HEK293T (cell line): ENCODE data around the gene PAF1.

Source experiments
- CTCF ChIA-PET: fragments of 350-600 bp; formaldehyde crosslinking; extraction: SDS; loops from one replicate; lab custom pipeline; 2021; ENCODE audit warnings: antibody characterized with exemption, inconsistent platforms; lab: Yijun Ruan, JAX
- POLR2A ChIA-PET: fragments of 350-600 bp; formaldehyde crosslinking; extraction: SDS; loops from one replicate; lab custom pipeline; 2020; ENCODE audit warnings: antibody characterized with exemption, inconsistent platforms; lab: Yijun Ruan, JAX
- DNase-seq: peaks from one replicate; pipeline ENCODE4 v3.0.0; 2012; ENCODE audit warnings: mixed read lengths; ENCODE audit errors: extremely low spot score
- ARNT ChIP-seq: fragments of 450-650 bp; IDR thresholded peaks from 2 replicates; pipeline ENCODE4 v1.6.1; 2017; ENCODE audit warnings: mild to moderate bottlenecking
- CTBP1 ChIP-seq: fragments of 450-650 bp; IDR thresholded peaks from 2 replicates; pipeline ENCODE4 v1.6.1; 2016; ENCODE audit warnings: borderline replicate concordance
- ELF4 ChIP-seq: fragments of 450-650 bp; IDR thresholded peaks from 2 replicates; pipeline ENCODE4 v1.6.1; 2017; ENCODE audit warnings: antibody characterized with exemption
- FOXA1 ChIP-seq: fragments of 450-650 bp; IDR thresholded peaks from 2 replicates; pipeline ENCODE4 v1.6.1; 2016; ENCODE audit warnings: mild to moderate bottlenecking
- FOXK2 ChIP-seq: fragments of 450-650 bp; IDR thresholded peaks from 2 replicates; pipeline ENCODE4 v1.6.1; 2016; ENCODE audit warnings: mild to moderate bottlenecking
- FOXM1 ChIP-seq: fragments of 450-650 bp; IDR thresholded peaks from 2 replicates; pipeline ENCODE4 v1.6.1; 2017; ENCODE audit warnings: mild to moderate bottlenecking, borderline replicate concordance
- HDGF ChIP-seq: fragments of 450-650 bp; IDR thresholded peaks from 2 replicates; pipeline ENCODE4 v1.6.1; 2017; ENCODE audit warnings: antibody characterized with exemption, borderline replicate concordance
- L3MBTL2 ChIP-seq: fragments of 450-650 bp; conservative IDR thresholded peaks from 2 replicates; pipeline ENCODE4 v1.6.1; 2016; ENCODE audit warnings: mild to moderate bottlenecking
- LEF1 ChIP-seq: fragments of 450-650 bp; IDR thresholded peaks from 2 replicates; pipeline ENCODE4 v1.6.1; 2017; ENCODE audit warnings: mild to moderate bottlenecking, borderline replicate concordance
- NFRKB ChIP-seq: fragments of 450-650 bp; IDR thresholded peaks from 2 replicates; pipeline ENCODE4 v1.6.1; 2016; ENCODE audit warnings: mild to moderate bottlenecking, moderate library complexity
- PKNOX1 ChIP-seq: fragments of 450-650 bp; IDR thresholded peaks from 2 replicates; pipeline ENCODE4 v1.6.1; 2016
- SP1 ChIP-seq: fragments of 450-650 bp; IDR thresholded peaks from 2 replicates; pipeline ENCODE4 v1.6.1; 2017
- SUZ12 ChIP-seq: fragments of 450-650 bp; IDR thresholded peaks from 2 replicates; pipeline ENCODE4 v1.6.1; 2016; ENCODE audit warnings: mild to moderate bottlenecking
- TARDBP ChIP-seq: fragments of 450-650 bp; IDR thresholded peaks from 2 replicates; pipeline ENCODE4 v1.6.1; 2016
- ZNF384 ChIP-seq: fragments of 450-650 bp; IDR thresholded peaks from 2 replicates; pipeline ENCODE4 v1.6.1; 2016

The PAF1 gene

GRCh38 chr19:39405261-39405957 is 14.5 kb upstream of the PAF1 start:
- no peak for TF ChIP-seq NFRKB
- TF ChIP-seq ARNT = no peak
- no peak for TF ChIP-seq PKNOX1
- no peak for TF ChIP-seq ZNF384
- no peak for TF ChIP-seq SP1
- TF ChIP-seq TARDBP = no peak
- TF ChIP-seq SUZ12 = no peak
- no peak for TF ChIP-seq FOXA1
- TF ChIP-seq CTBP1 = no peak
- no peak for TF ChIP-seq L3MBTL2
- ChIA-PET POLR2A (interaction anchor here (0.6 to 10.0 kb wide), 2 partner anchors 30 to 169 kb away, joined by 4 to 54 read pairs; partner anchors contain the start of gene RPS16), CTCF (no interaction called here)
- no peak for DNase-seq

GRCh38 chr19:39403331-39404312 is 12.7 kb upstream of the PAF1 start:
- POLR2A ChIA-PET = interaction anchor here (1.7 to 10.0 kb wide), 2 partner anchors 13 to 32 kb away, joined by 10 to 54 read pairs; partner anchors contain the start of genes MED29, PAF1 and RPS16
- TF ChIP-seq SUZ12 (no peak), PKNOX1 (no peak), ARNT (no peak), CTBP1 (no peak), SP1 (no peak), FOXM1 (no peak), NFRKB (no peak), ZNF384 (no peak), FOXA1 (no peak), TARDBP (no peak), ELF4 (no peak), LEF1 (no peak)
- DNase-seq = no peak
- CTCF ChIA-PET = interaction anchor here (0.6 kb wide), 1 partner anchor 427 kb away, joined by 3 read pairs; no protein-coding TSS in a partner anchor

- DNase-seq = no peak
- ChIA-PET POLR2A (interaction anchor here (0.6 to 10.0 kb wide), 3 partner anchors 9 to 33 kb away, joined by 3 to 54 read pairs (median 4); partner anchors contain the start of genes MED29, PAF1 and RPS16), CTCF (no interaction called here)
- no peak for TF ChIP-seq NFRKB
- no peak for TF ChIP-seq SUZ12
- no peak for TF ChIP-seq CTBP1
- no peak for TF ChIP-seq LEF1
- TF ChIP-seq HDGF = 0 out of 2 replicates have a peak, but pooled peaks have one; percentile 40
- no peak for TF ChIP-seq PKNOX1
- no peak for TF ChIP-seq ARNT
- peak; percentile 36; the same call in 1 of the 2 replicates for TF ChIP-seq ELF4
- no peak for TF ChIP-seq FOXA1
- no peak for TF ChIP-seq SP1
- TF ChIP-seq L3MBTL2 = peak; percentile 90
Measured at GRCh38 chr19:39402346-39403300, 11.7 kb upstream of the PAF1 start.

- DNase-seq = no peak
- CTCF ChIA-PET = interaction anchor here (0.7 to 1.1 kb wide), 2 partner anchors 10 to 39 kb away, joined by 3 to 5 read pairs; partner anchors contain the start of gene PLEKHG2
- TF ChIP-seq FOXM1 = no peak
- TF ChIP-seq SP1 = no peak
- TF ChIP-seq SUZ12 = no peak
- no peak for TF ChIP-seq ELF4
- no peak for TF ChIP-seq NFRKB
- TF ChIP-seq FOXA1 = no peak
- no peak for TF ChIP-seq HDGF
- no peak for TF ChIP-seq FOXK2
Measured at GRCh38 chr19:39401549-39402345, 10.8 kb upstream of the PAF1 start.

More at GRCh38 chr19:39401549-39402345, 10.8 kb upstream of the PAF1 start:
- POLR2A ChIA-PET = interaction anchor here (0.6 to 10.0 kb wide), 4 partner anchors 10 to 34 kb away, joined by 3 to 54 read pairs (median 4); partner anchors contain the start of genes MED29, PAF1 and RPS16
